MM.1S (cell line): ENCODE data around the gene AGPAT1.

Experiments used
- EZH2 ChIP-seq: fragments of 300-600 bp; sonication (generic); optimal IDR thresholded peaks from 2 replicates; pipeline ENCODE3; 2017; ENCODE audit warnings: low read depth, mild to moderate bottlenecking, antibody characterized with exemption, low read length, mixed read lengths
- EZH2phosphoT487 ChIP-seq: fragments of 300-600 bp; sonication (generic); IDR thresholded peaks from 2 replicates; pipeline ENCODE4 v1.6.1; 2018; ENCODE audit warnings: antibody characterized with exemption, low read length
- TF ChIP-seq, protein P1 (sequence below): fragments of 300-600 bp; sonication (generic); IDR thresholded peaks from 2 replicates; pipeline ENCODE4 v1.5.1; 2016; ENCODE audit warnings: antibody characterized with exemption, low read length, mixed read lengths

DNA sequence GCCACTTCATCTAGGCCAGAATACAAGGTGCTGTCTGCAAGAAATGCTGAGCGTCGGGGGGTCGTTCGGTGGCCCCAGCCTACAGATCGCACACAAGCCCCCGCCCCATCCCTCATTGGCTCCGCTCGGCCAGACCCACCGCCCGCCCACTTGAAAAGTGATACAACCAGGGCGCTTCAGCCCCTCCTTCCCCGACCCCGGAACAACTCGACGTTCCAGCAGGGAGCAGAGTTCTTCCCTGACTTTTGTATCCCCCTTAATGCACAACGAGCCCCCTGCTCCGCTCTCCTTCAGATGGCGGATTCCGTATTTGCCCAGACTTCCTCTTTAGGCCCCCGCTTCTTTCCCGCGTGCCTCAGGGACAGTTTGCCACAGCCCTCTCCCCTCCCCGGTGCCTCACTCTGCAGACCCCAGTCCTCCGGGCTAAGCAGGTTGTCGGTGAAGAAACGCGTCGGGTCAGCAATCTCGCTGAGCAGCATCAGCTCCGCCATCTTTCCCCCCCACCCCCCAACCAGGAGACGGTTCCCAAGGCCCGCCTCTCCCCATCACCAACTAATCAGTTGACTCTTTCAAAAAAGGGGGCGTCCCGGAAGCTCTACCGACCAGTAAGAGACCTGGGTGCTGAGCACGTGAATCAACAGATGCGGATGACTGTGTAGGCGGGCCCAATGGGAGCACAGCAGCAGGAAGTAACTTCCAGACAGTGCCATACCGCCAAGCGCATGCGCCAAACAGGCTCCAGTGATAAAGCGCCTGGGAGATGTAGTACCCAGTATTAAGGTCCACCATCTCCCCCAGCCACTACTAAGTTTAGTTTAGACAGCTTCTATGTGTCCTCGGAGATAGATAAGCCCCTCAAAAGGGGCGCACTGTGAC lies 47.9 kb downstream of the AGPAT1 start, which contains the start of gene ATF6B:
- TF ChIP-seq, protein P1, sequence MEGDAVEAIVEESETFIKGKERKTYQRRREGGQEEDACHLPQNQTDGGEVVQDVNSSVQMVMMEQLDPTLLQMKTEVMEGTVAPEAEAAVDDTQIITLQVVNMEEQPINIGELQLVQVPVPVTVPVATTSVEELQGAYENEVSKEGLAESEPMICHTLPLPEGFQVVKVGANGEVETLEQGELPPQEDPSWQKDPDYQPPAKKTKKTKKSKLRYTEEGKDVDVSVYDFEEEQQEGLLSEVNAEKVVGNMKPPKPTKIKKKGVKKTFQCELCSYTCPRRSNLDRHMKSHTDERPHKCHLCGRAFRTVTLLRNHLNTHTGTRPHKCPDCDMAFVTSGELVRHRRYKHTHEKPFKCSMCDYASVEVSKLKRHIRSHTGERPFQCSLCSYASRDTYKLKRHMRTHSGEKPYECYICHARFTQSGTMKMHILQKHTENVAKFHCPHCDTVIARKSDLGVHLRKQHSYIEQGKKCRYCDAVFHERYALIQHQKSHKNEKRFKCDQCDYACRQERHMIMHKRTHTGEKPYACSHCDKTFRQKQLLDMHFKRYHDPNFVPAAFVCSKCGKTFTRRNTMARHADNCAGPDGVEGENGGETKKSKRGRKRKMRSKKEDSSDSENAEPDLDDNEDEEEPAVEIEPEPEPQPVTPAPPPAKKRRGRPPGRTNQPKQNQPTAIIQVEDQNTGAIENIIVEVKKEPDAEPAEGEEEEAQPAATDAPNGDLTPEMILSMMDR: no peak
- no peak for TF ChIP-seq EZH2
- no peak for TF ChIP-seq EZH2phosphoT487
